AG04449 (cell line): ENCODE measurements around the gene DNAJA2.

ENCODE experiments used
- CTCF ChIA-PET: fragments of 350-600 bp; formaldehyde crosslinking; extraction: SDS; loops from one replicate; lab custom pipeline; 2021; ENCODE audit warnings: antibody characterized with exemption; lab: Yijun Ruan, JAX
- POLR2A ChIA-PET: fragments of 400-600, 350-600 bp; formaldehyde crosslinking; extraction: SDS; loops from one replicate; lab custom pipeline; 2020; ENCODE audit warnings: antibody characterized with exemption, inconsistent platforms; lab: Yijun Ruan, JAX
- DNase-seq: peaks from one replicate; pipeline ENCODE4 v3.0.0-alpha.2; 2010; ENCODE audit warnings: low read depth, low spot score
- H3K4me3 ChIP-seq: 2 replicates; pipeline ENCODE4 v1.5.1; 2011; ENCODE audit warnings: low read depth, mild to moderate bottlenecking, control low read depth, low read length
- CTCF ChIP-seq: IDR thresholded peaks from one replicate; pipeline ENCODE4 v1.5.1; 2011; ENCODE audit warnings: mild to moderate bottlenecking, moderate library complexity, low read length, control low read depth, inconsistent platforms; ENCODE audit not compliant: insufficient read depth; ENCODE audit errors: missing control alignments

The DNAJA2 gene

GRCh38 chr16:46973996-46974324 is 486 bp upstream of the DNAJA2 start:
- TF ChIP-seq CTCF = no peak
- no peak for DNase-seq
- peak overlapping the region; percentile 93 for H3K4me3 ChIP-seq
- POLR2A ChIA-PET = interaction anchor here (0.6 kb wide), 1 partner anchor 144 kb away, joined by 4 read pairs; no protein-coding TSS in a partner anchor
- CTCF ChIA-PET = interaction anchor here (1.1 to 2.0 kb wide), 6 partner anchors 25 to 1191 kb away, joined by 3 to 5 read pairs (median 4); no protein-coding TSS in a partner anchor

- no peak for TF ChIP-seq CTCF
- no peak for DNase-seq
- CTCF ChIA-PET = interaction anchor here (0.6 to 2.0 kb wide), 5 partner anchors 25 to 1192 kb away, joined by 3 to 6 read pairs (median 5); no protein-coding TSS in a partner anchor
- POLR2A ChIA-PET = interaction anchor here (1.0 kb wide), 1 partner anchor 9 kb away, joined by 4 read pairs; no protein-coding TSS in a partner anchor
- H3K4me3 ChIP-seq = peak overlapping the region; percentile 93
Measured at GRCh38 chr16:46972429-46973206, 856 bp downstream of the DNAJA2 start.

- no peak for DNase-seq
- CTCF ChIA-PET = interaction anchor here (1.3 to 1.7 kb wide), 2 partner anchors 23 to 1194 kb away, joined by 5 to 6 read pairs; no protein-coding TSS in a partner anchor
- no peak overlapping the region for H3K4me3 ChIP-seq
- TF ChIP-seq CTCF = no peak
- POLR2A ChIA-PET = no interaction called here
Measured at GRCh38 chr16:46971271-46971670, 2.2 kb downstream of the DNAJA2 start.

GRCh38 chr16:46970089-46970488 is 3.4 kb downstream of the DNAJA2 start:
- CTCF ChIA-PET = no interaction called here
- no peak for DNase-seq
- TF ChIP-seq CTCF = no peak
- no peak overlapping the region for H3K4me3 ChIP-seq
- POLR2A ChIA-PET = no interaction called here

GRCh38 chr16:46968063-46968435 is 5.4 kb downstream of the DNAJA2 start:
- ChIA-PET CTCF (interaction anchor here (0.7 kb wide), 1 partner anchor 173 kb away, joined by 3 read pairs; no protein-coding TSS in a partner anchor), POLR2A (no interaction called here)
- H3K4me3 ChIP-seq = no peak overlapping the region
- DNase-seq = no peak
- TF ChIP-seq CTCF = no peak

GRCh38 chr16:46962629-46963028 is 10.8 kb downstream of the DNAJA2 start:
- TF ChIP-seq CTCF = no peak
- ChIA-PET POLR2A (no interaction called here), CTCF (interaction anchor here (0.9 to 3.5 kb wide), 5 partner anchors 10 to 179 kb away, joined by 5 to 22 read pairs (median 7); no protein-coding TSS in a partner anchor)
- H3K4me3 ChIP-seq = no peak overlapping the region
- no peak for DNase-seq
